HFF-Myc (cell line): ENCODE measurements around the gene COX15.

Experiments used
- DNase-seq: peaks from one replicate; pipeline ENCODE4 v3.0.0-alpha.2; 2011; ENCODE audit warnings: low read depth; ENCODE audit errors: extremely low read depth
- H3K4me3 ChIP-seq: replicated peaks from 2 replicates; pipeline ENCODE4 v1.5.1; 2011; ENCODE audit warnings: low read depth, mild to moderate bottlenecking, control low read depth, low read length
- CTCF ChIP-seq: IDR thresholded peaks from 2 replicates; pipeline ENCODE4 v1.5.1; 2012; ENCODE audit warnings: mild to moderate bottlenecking, low read depth, low read length, control low read depth; ENCODE audit errors: missing control alignments

Gene COX15

DNA sequence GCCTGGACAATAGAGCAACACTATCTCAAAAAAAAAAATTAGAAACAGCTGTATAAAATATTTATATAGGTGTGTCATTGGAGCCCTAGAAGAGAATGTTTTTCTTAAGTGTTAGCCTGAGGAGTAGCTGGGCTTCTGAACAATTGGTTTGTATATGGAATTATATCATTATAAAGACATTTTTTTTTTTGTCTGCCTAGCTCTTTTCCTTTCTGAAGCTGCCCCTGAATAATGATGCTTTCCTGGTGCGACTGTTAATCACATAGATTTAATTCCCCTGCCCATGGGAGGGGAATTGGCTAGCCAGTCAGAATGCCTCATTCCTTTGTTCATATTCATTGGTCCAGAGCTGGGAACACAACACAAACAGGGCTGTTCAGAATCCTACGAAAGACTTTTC lies 36.6 kb upstream of the COX15 start:
- H3K4me3 ChIP-seq: no peak overlapping the region
- TF ChIP-seq CTCF: no peak
- no peak for DNase-seq

DNA sequence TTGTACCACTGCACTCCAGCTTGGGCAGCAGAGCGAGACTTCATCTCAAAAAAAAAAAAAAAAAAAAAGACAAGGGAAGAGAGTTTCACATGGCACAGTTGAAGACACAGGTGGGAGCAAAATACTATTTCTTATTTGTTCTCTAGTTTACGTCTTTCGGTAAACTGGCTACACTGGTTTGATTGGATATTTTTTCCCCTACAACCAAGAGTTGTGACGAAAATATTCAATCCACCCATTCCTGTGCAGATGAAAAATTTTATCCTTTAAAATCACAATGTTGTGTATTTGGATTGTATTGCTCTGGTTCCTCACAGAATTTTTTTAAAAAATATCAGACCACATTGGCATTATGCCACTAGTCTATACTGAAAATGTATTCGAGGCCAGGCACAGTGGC lies 36.0 kb upstream of the COX15 start:
- TF ChIP-seq CTCF: no peak
- H3K4me3 ChIP-seq: no peak overlapping the region
- no peak for DNase-seq

DNA sequence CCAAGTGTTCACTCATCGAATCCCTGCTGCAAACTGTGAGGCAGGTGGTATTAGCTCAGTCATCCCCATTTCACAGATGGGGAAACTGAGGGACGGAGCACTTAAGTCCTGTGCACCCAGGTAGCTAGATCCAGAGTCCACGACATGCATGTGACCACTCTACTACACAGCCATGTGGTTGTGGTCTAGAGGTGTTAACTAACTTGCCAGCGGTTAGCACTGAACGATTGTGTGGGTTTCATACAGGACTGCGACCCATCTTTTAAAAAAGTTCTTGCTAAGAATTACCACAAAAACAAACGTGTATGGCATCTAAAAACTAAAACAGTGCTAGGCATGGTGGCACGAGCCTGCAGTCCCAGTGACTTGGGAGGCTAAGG lies 34.4 kb upstream of the COX15 start:
- no peak for TF ChIP-seq CTCF
- no peak overlapping the region for H3K4me3 ChIP-seq
- no peak for DNase-seq

DNA sequence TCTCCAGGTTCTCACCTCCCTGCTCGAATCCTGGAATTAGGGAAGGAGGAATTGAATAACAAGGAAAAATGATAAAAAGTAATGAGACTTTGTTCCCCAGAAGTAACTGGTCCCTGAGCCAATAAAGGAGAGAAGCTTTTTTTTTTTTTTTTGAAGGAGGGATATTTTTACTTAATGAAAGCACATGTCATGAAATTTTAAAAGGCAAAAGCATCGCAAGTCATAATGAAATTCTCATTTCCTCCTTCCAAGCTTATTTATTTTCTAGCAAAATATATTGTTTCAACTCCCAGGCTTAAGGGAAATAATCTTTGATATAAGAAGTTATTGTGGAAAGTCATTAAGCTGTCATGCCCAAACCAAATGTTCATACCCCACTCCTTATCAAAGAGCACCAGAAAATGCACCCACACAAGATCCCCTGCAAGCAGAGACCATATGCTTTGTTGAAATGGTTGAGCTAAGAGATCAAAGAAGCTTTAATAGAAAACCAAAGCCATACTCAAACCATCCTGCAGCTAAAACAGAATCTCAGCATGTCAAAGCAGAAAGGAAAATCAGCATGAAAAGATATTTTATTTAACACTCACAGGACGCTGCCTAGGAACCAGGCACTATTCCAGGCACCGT lies 33.9 kb upstream of the COX15 start:
- DNase-seq: no peak
- TF ChIP-seq CTCF: no peak
- H3K4me3 ChIP-seq: no peak overlapping the region

DNA sequence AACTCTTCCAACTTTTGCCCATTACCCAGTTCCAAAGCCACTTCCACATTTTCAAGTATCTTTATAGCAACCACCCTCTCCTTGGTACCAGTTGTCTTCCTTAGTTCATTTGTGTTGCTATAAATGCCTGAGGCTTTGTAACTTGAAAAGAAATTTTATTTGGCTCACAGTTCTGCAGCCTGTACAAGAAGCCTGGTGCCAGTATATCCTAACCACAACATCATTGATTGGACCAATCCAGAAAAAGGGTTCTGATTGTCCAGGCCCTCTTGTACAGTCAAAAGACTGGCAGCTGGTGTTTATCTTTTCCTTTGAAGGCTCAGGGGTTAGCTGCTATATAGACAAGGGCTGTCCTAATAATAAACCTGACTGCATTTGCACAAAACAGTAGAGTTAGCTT lies 29.4 kb upstream of the COX15 start:
- TF ChIP-seq CTCF: no peak
- DNase-seq: no peak
- H3K4me3 ChIP-seq: no peak overlapping the region

- DNase-seq: no peak
- no peak for TF ChIP-seq CTCF
- H3K4me3 ChIP-seq: no peak overlapping the region
Measured at GRCh38 chr10:99760321-99760720, 28.4 kb upstream of the COX15 start.
